H54 (cell line): ENCODE measurements around the gene CNP.

ENCODE experiments used
- DNase-seq: peaks from one replicate; pipeline ENCODE4 v3.0.0; 2011; ENCODE audit warnings: low spot score, mixed read lengths; ENCODE audit not compliant: insufficient read length
- FAIRE-seq: peaks from 3 replicates; lab custom pipeline; 2011; peaks lifted over from hg19 to GRCh38; lab: Jason Lieb, UNC
- POLR2A ChIP-seq: IDR thresholded peaks from 2 replicates; pipeline ENCODE4 v1.6.1; 2011; ENCODE audit warnings: low read depth, mild to moderate bottlenecking, low read length

Gene CNP

DNA sequence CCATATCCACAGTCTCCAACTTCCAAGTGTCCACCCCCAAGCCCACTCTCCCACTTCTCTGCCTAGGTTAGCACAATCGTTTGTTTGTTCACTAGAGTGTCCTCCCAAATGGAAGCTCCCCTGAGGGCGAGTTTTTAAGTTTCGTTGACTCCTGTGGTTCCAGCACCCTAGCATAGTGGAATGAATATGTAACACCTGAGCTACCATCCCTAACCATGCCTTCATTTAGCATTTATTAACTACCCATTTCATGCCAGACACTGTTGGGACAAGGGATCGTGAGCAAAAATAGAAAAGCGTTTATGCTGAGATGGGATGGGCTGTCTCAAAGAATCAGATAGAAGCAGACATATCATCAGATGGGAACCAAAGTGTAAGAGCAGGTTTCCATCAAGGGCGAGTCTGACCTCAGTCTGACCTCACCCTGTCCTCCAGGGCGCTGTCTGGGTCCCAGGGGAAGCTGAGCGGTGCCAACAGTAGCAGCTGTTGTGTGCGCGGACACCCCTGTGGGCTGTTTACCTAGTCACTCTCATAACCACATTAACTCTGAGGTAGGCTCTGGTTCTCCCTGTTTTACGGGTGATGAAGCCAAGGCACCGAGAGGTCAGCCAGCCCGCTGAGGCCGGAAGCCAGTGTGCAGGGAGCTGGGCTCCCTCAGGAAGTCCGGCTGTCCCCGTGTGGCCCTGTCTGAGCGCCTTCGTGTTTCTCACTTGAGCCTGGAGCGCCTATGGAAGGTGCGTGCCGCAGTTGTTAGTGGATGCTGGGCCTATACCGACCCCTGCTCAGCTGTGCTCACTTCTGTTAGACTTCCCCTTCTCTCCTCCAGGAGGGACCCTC is 6.2 kb downstream of the CNP start:
- TF ChIP-seq POLR2A = no peak
- no peak for DNase-seq
- FAIRE-seq = no peak

DNA sequence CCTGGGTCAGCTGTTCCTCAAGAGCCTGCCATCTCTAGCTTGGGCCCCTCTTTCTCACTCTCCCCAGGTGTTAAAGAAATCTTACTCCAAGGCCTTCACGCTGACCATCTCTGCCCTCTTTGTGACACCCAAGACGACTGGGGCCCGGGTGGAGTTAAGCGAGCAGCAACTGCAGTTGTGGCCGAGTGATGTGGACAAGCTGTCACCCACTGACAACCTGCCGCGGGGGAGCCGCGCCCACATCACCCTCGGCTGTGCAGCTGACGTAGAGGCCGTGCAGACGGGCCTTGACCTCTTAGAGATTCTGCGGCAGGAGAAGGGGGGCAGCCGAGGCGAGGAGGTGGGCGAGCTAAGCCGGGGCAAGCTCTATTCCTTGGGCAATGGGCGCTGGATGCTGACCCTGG is 6.8 kb downstream of the CNP start:
- no peak for DNase-seq
- FAIRE-seq = no peak
- no peak for TF ChIP-seq POLR2A

DNA sequence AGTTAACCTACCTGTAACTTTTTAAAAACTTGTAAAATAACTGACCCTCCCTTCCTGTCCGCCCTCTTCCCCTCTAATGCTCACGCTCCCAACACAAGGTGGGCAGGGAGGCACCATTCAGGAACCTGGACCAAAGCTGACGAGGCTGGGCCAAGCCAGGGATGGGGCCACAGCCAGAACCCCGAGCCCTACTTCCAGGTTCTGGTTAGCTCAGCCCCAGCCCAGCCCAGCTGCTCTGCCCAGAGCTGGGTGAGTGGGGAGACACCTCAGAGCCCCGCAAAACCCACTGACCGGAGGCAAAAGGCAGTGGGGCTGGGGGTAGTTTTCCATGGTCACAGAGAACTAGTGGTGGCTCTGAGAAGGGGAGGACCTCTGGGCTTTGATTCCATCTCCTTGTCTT is 7.4 kb downstream of the CNP start:
- TF ChIP-seq POLR2A = no peak
- no peak for DNase-seq
- no peak for FAIRE-seq

DNA sequence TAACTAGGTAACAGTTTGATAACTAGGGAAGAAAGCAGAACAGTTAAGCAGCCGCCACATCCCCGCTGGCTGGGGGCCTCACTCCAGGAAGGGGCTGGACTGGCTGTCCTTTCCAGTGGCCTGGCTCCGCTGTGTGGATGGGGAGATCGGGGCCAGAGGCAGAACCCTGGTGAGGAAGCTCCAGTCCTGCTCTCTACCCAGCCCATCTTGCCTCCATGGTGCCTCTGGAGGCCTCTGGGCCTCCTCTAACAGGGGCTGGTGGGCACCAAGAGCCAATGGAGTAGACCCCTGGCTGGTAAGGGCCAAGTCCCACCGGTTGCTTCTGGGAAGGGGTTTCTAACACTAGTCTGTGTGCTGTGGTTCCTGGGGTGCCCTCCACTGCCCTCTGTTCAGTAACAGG is 8.1 kb downstream of the CNP start:
- FAIRE-seq = no peak
- TF ChIP-seq POLR2A = no peak
- no peak for DNase-seq

DNA sequence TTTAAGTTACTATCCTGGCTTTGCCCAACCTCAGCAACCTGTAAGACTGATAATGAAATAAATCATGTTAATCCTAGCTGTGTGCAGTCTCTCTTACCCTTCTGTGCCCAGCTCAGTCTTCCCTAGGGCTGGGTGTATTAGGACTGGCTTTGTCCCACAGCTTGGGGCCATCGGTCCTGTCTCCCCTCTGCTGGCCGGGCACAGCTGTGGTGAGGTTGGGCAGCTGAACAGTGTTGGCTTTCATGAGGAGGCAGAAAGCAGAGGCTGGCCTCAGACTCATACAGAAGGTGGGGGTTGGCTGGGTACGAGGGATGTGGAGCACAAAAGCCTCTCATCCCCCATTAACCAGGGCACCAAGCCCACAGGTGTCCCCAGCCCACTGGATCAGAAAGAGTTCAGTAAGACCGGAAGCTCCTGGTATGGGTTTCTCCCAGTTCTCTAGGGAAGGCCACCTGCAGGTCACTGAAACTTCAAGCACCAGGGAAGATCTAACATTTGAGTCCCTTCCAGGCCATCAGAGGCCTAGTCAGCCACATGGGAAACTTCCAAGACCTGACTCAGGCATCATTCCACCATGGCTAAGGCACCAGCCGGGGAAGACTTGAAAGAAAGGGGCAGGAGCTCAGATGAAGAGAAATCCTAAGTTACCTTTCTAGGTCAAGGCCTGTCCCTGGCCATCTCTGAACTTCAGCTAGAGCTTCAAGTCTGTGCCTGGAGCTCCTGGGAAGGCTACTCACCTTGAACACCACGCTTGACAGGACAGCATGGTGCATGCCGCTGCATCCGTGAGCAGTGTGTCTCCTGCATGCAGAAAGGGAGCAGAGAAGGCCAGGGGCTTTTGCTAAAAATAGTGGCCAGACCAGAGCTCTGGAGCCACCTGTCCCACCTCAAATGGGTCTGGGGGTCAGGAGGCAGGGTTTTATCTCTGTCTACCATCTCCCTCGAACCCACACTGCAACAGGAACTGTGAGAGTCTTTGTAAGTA is 8.8 kb downstream of the CNP start:
- no peak for TF ChIP-seq POLR2A
- FAIRE-seq (no peak), DNase-seq (no peak)

DNA sequence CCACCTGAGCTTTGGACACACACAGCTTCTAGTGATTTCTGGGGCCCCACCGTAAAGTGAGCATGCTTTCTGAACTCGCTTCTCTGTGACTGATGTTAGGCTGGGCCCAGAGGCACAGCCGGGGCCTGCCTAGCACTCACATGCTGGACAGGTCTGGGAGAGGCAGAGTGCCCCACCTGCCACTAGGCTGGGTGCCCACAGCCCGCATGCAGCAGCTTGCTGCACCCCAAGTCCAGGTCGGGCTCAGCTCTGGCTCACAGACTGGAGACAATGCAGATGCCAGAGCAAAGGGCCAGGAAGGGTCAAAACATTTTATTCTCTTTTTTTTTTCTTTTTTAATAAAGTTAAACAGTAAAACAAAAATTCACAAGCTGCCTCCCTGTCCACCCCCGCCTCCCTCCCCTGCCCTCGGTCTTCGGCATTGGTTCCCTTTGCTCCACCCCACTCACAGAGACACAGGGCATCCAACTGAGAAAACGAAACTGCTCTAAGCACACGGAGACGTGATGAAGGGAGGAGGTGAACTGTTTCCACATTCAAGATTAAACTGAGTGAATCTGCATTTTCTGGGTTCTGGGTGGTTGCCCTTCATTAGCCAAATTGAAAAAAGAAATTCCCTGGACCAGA is 9.7 kb downstream of the CNP start:
- no peak for TF ChIP-seq POLR2A
- FAIRE-seq (no peak), DNase-seq (no peak)

DNA sequence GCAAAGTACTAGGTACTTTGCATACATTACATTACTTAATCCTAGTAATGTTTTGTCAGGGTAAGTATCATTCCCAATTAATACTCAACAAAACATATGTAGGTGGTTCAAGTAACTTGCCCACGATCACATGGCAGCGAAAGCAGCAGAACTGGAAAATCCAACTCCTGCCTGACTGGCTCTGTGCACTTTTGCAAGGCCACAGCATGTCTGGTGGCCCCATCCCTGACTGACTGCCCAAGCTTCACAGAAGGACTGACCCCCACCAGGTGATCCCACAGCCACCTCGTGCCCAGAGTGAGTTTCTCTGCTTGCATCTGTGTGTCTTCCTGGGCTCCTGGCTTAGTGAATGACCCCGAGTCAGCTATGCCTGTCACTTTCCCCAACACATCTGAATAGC is 11.4 kb downstream of the CNP start:
- no peak for DNase-seq
- no peak for FAIRE-seq
- no peak for TF ChIP-seq POLR2A

DNA sequence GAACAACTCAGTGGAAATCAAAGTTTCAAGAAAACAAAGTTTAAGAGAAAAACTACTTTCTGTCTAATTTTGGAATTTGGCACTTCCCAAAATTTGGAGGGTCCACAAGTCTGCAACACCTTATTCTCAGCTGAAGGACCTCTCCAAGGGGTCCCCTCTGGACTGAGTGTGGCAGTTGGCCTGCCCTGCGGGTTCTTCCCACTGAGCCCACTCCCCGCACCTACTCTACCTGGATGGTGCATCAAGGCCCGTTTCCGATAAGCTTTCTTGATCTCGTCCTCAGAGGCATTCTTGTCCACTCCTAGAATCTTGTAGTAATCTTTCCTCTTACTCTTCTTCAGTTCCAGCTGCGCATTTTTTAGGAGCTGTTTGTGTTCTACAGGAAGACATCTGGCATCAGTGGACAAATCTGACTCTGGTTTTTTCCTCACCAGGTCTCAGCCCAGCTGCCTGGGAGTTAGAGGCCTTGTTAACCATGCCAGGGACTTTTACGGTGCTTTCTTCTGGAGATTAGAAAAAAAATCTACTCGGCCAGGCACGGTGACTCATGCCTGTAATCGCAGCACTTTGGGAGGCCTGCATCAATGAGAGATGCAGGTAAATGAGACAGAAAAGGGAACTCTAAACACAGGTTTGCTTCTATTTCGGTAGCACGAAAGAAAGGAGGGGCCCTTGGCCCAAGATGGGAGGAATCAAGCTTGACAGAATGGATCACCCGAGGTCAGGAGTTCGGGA is 15.6 kb downstream of the CNP start:
- FAIRE-seq (no peak), DNase-seq (no peak)
- no peak for TF ChIP-seq POLR2A

DNA sequence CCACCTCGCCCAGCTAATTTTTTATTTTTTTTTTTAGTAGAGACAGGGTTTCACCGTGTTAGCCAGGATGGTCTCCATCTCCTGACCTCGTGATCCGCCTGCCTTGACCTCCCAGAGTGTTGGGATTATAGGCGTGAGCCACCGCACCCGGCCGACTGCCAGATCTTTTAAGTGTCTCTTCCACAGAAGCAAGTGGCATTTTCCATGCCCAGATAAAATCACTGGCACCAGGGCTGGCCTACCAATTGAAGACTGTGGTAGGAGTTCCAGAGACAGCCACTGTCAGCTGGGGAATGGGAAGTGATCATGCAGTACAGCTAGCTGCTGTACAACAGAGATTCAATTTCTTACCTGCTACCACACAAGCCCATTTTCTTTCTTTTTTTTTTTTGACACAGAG is 17.9 kb downstream of the CNP start:
- DNase-seq = no peak
- FAIRE-seq = no peak
- TF ChIP-seq POLR2A = no peak

DNA sequence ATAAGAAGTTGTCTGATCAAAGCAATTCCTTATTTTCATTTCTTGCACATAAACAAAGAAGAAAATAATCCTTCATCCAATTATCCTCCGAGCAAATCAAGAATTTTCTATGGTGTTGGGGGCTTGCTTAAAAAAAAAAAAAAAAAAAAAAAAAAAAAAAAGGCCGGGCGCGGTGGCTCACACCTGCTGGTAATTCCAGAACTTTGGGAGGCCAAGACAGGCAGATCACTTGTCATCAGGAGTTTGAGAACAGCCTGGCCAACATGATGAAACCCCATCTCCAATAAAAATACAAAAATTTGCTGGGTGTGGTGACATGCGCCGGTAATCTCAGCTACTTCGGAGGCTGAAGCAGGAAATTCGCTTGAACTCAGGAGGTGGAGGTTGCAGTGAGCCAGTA is 19.3 kb downstream of the CNP start:
- DNase-seq (no peak), FAIRE-seq (no peak)
- TF ChIP-seq POLR2A = no peak

DNA sequence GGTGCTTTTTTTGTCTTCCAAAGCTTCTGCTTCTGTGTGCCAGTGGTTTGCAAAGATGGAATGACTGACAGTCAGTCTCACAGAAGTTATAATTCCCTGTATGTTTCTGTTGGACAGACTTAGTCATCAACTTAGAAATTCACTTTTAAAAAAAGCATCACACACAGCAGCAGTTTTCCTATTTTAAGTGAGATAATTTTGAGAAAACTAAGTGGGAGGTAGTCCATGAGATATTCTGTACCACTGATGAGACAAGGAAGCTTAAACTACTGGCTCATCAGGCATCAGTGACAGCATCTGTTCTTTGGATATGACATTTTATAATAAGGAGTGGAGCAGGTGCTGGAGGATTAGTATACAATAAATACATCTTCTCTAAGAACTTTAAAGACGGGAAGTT is 20.0 kb downstream of the CNP start:
- DNase-seq (no peak), FAIRE-seq (no peak)
- TF ChIP-seq POLR2A = no peak

DNA sequence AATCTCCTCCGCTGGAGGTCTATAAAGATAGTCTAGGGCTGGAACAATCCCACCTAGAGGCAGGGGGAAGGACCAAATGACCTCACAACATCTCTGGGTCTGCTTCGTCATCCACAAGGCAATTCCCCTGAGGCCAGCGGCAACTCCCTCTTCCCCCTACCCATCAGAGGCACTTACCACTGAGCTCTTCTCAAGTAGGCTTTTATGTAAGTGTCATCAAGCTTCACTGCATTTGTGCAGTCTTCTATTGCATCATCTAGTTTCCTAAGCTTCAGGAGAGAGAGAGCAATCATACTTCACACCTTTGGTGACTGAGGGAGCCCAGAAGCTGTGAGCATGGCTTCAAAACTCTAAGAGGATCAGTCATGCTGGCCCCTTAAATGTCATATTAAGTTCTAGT is 21.0 kb downstream of the CNP start:
- DNase-seq = no peak

DNA sequence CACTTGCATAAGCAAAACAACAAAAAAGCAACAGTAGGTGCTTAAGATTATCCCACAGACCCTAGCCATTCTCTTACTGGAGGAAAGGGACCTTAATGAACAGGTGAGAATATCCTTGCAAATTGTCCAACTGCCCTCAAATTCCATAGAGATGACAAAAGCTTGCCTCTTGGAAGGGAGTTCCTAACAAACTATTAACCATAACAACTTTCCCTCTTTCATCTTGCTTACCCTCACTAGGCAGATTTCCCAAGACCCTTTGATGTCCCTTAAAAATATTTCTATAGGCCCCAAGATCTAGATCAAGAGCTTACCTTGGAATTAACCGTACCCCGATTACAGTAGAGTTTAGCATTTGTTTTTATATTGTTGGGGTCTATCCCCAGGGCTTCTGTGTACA is 21.8 kb downstream of the CNP start:
- FAIRE-seq (no peak), DNase-seq (no peak)
- no peak for TF ChIP-seq POLR2A

More for the DNA sequence above, 21.0 kb downstream of the CNP start:
- TF ChIP-seq POLR2A = no peak
- FAIRE-seq = no peak
